Stimulated activated naive CD4-positive, alpha-beta T cell treated with Interleukin-2 at 50 U/mL for 16 hours (primary cell): ENCODE data around the gene MCM3.

Source experiments
- DNase-seq: peaks from one replicate; lab custom pipeline; 2025; lab: John Stamatoyannopoulos, UW

Gene MCM3

DNA sequence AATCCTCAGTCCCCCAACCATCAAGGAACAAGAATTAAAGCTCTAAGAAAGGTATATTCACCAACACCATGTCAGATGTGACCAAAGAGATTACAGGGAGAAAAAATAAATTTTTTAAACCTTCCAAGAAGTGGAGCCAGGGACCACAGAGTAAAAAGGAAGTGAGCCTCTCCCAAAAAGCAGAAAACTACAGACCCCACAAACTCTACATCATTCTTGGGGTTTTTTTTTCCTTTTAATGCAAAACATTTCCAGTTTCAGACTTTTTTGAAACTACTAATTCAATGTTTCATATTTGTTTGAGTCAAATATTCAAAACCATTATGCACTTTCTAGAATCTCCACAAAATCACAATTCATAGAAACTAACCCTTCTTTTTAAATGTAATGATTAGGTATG, 33.4 kb downstream of the MCM3 start:
- DNase-seq, result no peak

DNA sequence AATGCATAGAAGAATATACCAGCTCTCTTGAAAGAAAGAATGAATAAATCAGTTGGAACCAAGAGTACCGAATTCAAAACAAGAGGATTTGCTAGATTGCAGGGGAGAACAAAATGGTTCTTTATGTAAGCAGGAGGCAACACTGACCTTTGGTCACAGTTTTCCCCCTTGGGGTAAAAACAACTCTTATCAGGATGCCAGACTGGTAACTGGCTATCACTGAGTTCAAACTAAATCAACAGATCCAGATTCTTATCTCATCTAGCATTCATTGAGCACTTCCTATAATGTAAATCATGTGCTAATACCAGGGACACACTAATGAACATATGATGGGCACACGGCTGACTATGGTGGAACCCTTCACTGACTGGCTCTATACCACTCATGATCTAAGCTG, 35.5 kb downstream of the MCM3 start:
- no peak for DNase-seq

DNA sequence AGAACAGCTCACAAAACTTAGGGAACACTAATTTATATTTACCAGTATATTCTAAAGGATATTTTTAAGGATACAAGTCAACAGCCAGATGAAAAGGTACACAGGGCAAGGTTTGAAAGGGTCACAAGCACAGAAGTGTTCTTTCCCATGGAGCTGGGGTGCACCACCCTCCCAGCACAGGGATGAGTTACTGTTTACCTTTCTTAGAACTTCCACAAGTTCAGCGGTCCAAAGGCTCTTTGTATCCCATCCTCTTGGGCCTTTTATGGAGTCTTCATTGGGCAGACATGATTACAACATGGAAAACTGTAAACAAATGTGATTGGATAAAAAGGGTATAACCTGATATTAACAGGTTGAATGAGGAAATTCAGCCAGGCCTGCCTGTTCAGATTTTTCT, 39.1 kb downstream of the MCM3 start:
- no peak for DNase-seq

DNA sequence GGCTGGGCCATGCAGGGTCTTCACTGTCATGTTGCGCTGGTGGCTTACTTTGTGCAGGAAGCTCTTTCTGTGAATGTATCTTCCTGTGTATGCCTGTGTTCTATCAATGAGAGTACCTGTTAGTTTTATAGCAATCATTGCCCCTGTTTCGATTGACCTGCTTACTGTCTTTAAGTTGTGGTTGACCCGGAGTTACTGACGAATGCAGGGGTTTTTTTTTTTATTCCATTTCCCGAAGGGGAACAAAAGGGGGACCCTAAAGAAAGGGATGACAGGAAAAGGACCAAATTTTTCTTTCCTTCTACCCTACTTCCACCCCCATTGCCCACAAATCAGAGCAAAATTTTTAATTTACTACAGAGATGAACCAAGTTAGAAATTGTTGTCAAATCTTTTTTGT, 40.1 kb downstream of the MCM3 start, which contains the start of gene IL17F:
Gene IL17F, minus strand, starts transcription at position 101 of the 400 bp plus-strand sequence. Its CDS starts 71 bp downstream, at position 30.
- DNase-seq, result no peak

DNA sequence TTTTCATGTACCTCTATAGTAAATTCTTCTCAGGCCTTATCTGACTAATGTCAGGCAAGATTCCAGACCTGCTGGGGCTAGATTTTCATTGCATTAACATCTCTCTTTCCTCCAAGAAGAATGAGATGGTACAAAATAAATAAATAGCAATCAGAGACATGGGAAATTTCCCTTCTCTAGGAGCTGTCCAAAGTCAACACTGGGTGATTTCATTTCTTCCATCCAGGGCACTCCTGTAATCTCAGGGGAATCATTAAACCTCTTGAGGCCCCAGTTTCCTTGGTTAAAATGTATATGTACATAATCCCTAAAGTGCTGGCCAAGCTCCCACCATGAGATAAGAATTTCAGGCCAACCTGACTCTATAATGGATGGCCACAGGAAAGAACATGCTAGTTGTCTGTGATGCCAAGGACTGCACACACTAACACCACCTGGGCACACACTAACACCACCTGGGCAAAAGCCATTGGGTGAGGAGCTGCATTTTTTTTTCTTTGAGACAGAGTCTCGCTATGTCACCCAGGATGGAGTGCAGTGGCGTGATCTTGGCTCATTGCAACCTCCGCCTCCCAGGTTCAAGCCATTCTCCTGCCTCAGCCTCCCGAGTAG, 41.2 kb downstream of the MCM3 start:
- no peak for DNase-seq

DNA sequence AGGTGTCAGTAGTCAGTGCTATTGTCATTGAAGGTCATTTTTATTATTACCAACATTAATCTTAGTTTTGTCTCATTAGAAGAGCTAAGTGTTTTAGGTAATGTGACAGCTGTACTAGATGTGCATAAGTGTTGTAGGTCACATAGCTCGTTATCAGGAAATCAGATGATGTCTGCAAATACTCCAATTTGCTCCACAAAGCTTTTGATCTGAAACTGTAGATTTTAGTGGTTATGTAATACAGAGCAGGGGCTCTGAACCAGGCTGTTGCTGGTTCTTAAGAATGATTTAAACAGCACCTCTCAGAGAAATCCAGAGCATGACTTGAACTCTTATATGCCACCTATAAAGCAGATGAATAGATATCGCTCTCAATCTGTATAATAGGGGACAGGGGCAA, 42.7 kb downstream of the MCM3 start:
- DNase-seq, result no peak

DNA sequence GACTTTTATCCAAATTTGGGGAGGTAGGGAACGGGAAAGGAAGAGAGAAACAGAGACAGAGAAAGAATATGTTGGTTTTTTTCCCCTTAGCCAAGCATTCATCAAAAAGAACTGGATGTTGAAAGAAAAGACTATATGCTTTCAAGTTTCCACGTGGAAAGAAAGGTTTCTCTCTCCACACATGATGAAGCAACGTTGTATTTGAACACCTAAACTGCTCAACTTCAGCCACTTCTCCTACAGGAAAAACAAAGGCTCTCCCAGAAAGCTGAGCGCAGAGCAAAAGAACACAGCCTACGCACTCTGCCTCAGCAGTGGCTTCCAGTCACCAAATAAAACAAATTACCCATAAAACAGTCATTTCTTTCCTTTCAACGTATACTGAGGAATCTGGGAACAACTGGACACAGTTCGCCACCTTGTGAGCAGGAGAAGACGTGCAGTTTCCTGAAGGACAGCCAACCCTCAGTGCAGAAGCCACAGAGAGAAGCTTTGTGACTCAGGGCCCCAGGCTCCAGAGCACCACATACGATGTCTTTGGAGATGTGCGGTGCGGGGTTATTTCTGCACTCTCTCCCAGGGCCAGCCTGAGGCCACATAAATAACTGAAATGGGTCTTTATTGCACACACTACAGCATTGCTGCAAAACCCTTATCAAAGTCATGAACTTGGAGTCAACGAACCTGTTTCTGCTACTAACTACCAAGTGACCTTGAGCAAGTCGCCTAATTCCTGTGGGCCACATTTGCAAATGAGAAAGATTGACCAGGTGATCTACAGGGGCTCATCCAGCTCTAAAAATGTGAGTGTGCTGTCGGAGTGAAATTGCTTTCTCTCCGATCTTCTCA, 50.3 kb downstream of the MCM3 start:
- DNase-seq, result no peak

DNA sequence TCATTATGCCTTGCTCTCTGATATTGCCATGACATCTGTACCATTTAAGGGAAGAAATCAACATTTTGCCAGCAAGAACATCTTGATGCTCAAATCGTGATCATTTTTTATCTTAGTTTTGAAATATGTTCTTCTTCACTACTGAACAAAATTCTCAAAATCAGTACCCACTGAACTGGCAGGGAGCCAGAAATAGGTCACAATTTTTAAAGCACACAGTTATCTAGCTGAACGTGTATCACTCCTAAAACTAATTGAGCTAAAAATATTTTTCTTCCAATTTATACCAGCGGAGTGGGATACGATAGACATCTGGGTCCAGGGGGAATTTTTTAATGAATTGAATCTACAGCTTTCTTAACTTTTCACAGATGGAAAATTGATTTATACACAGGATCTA, 51.5 kb downstream of the MCM3 start:
- DNase-seq, result no peak

DNA sequence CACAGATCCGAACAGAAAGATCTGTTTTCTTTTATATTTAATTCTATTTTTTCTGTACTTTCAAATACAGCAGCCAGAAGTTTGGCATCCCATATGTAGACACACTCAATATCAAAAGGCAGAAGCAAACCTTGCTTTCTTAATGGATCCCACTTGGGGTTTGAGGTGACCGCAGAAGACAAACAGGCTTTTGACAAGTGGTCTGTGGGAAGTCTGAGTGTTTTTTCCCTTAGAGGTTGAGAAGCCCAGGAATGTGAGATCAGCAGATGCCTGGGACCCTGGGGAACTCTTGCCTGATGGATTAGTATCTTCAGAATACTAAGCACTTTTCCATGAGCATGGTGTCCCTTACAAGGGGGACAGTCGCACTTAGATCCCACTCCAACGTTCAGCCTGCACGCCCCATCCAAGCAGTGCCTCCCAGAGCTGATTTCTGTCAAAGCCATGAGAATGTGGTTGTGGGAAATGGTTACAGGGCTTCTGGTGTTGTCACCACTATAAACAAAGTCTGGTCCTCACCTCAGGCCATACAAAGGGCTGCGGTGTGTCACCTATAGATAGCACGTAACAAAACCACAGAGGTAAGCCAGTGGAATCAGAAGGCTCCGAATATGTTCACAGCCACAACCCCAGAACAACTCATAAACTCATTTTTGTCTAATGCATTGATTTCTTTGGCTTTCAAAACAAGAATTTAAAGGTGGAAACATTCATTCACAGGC, 53.0 kb downstream of the MCM3 start:
- DNase-seq, result peak; percentile 10

DNA sequence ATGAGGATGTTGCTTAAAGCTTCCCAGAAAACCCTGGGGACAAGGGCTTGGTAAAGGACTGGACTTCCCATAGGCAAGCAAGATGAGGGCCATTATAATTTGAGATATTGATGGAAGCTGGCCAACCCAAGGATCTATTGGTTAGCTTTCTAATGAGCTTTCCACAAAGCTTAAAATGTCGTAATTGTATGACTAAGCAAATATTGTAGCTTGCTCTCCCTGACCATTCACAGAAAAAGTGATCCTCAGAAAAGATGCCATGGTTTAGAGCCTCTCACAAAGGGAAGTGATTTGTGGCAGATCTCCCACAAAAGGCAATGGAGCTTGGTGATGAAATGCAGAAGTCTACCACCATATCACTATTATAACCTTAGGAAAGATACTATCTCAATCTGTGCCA, 53.9 kb downstream of the MCM3 start:
- DNase-seq, result no peak

DNA sequence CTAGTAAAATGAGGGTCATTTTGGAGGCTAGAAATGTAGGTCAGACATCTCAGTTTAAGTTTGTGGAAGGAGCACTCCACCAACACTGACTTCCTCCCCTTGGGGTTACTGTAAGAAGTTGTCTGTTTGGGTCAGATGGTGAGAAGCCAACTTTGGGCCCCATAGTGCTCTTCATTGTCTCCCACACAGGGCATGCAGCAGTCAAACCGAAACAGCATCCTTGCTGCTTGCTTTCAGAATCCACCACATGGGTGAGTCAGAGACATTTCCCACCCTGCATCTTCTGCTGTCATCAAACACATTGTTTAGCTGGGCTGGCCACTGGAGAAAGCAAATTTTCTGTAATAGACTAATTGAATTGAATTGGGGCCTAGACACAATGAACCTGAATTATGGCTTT, 57.0 kb downstream of the MCM3 start:
- DNase-seq, result peak; percentile 65

DNA sequence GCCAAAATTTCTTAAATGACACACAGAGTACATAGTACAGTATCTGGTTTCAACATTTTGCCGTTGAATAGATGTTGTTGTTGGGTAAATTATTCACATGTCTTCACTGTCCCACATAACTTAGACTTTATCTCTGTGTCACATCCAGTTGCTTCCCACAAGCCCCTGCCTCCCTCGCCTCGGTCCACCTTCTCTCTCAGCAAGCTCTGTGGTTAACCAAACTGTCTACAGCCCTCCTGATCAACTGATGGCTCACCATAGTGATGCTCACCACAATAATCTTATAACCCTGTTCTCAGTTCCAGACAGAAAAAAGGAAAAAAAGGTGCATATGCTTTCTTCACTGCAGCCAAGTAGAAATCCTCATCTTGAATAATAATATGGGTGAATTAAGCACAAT, 63.2 kb downstream of the MCM3 start:
- peak; percentile 36 for DNase-seq

DNA sequence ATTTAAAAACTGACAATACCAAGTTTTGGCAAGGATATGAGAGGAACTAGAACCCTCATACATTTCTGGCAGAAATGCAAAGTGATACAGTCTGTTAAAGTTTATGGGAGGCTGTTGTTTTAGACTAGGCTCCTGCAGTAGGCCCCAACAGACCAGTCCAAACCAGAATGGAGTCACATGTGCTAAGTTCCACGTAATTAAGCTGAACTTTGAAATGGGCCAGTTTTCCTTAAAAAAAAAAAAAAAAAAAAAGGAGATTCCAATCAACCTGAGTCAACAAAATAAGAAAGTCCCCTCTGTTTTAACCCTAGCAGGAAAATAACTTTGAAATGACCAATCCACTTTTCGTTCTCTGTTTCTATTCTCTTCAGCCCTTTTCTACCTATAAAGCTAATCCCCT, 66.8 kb downstream of the MCM3 start:
- no peak for DNase-seq

DNA sequence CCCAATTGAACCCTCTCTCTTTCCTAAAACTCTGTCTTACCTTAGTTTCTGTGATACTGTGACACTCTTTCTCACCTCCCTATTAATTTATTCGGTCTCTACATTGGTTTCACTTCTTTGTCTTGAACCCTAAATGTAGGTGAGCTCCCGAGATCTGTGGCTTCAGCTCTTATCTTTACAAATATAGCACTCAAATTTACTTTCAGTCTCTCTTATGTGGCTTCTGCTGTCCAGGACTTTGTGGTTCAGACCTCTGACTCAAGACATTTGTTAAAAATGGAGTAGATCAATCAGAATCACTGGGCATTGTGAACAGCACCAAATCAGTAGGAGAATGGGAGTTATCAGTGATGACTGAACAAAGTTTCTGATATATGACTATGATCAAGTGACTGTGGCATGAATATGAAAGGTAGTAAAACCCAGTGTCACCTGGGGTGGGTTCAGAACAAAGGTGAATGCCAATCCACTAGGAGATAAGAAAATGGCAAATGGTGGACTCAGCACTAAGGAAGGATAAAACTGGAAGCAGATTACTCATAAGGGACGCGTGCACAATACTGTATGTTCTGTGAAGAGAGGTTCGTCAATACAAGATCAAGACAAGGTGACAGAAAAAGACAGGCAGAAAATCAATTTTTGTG, 67.5 kb downstream of the MCM3 start:
- DNase-seq, result no peak

DNA sequence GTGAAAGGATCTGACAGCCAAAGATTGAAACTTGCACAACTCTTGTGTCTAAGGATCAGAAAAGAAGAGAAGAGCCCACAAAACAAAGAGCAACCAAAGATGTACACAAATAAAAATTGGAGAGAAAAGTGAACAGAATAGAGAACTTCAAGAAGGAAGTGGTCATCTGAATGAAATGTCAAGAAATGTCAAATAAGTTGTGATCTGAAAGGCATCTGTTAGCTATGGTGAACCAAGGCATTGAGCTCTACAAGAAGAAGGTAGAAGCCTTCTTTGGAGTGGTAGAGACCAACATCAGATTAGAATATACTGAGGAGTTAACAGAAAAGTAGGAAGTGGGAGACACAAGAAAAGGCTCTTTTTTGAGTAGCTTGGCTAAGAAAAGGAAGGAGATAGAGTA, 68.8 kb downstream of the MCM3 start:
- no peak for DNase-seq
